NCI-H1105 treated with DMSO at 0.1 percent for 48 hours (cell line): ENCODE results near the gene PRDX2.
A peak's percentile ranks its signal among the peaks of the same experiment; 100 is the strongest.
"Not testable (repeated sequence)": the region's sequence is repeated elsewhere in the genome, so short reads cannot be mapped to it uniquely, and the experiment has no call there.

ENCODE experiments used
- DNase-seq: peaks from one replicate; lab custom pipeline; 2025; lab: John Stamatoyannopoulos, UW

PRDX2 gene

DNA sequence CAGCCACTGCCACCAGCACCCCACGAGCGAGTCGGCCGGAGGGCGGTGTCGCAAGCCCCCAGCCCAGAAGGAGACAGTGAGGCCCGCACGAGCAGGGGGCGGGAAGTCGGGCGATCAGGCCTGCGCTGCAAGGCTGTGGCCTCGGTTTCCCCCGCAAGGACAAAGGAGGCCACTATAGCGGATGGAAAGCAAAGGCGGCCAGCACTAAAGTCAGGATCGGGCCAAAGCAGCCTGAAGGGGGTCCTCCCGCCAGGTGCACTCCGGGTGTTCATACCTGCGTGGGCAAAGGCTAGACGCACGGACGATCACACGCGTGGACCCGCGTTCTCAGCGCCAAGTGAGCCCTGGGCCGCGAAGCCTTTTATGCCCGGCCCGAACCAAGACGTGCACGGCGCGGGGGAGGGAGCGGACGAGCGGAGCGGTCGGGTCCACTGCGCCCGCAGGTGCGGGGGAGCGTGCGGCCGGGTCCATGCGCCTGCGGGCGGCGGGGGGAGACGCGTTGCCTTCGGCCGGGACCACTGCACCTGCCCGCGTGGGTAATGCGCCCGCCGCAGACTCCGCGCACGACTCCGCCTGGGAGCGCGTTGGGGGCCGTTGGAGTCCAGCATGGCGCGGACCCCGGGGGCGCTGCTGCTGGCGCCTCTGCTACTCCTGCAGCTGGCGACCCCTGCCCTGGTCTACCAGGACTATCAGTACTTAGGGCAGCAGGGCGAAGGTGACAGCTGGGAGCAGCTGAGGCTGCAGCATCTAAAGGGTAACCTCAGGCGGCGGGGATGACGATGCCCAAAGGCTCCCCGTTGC, at the start of gene PRDX2, which contains the start of gene THSD8:
Gene PRDX2 (minus strand): TSS at position 335 of the 801 bp plus-strand sequence. CDS start 539 bp downstream, outside the sequence.
Gene THSD8 (plus strand): TSS at position 604 of the 801 bp plus-strand sequence. CDS start 3 bp downstream, at position 607.
- DNase-seq, result peak; percentile 85

DNA sequence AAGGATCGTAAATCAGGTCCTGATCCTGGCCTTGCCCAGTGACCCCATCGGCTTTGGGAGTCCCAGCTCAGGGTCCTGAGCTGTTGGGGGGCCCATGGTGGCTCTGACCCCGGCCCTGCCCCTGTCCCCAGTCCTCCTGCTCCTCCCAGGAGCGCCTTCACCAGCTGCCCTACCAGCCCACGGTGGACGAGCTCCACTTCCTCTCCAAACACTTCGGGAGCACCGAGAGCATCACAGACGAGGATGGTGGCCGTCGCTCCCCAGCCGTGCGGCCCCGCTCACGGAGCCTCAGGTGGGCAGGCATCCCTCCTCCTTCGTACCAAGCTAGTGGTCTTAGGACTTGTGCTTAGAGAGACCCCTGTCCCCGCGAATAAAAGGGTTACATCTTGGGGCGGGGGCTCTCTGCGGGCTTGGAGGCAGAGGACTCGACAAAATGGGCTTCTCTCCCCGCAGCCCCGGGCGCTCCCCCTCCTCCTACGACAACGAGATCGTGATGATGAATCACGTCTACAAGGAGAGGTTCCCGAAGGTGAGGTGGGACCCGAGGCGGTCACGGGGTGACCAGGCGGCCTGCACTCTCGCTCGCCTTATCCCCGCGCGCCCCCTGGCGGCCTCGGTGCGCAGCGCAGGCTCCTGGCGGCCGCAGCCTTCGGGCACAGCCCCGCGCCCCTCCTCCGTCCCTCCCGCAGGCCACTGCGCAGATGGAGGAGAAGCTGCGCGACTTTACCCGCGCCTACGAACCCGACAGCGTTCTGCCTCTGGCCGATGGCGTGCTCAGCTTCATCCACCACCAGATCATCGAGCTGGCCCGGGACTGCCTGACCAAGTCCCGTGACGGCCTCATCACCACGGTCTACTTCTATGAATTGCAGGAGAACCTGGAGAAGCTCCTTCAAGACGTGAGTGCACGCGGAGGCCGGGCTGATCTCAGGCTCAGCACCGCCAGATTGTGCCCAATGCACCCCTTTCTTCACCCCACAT, 45.8 kb upstream of the PRDX2 start:
- peak; percentile 64 for DNase-seq

DNA sequence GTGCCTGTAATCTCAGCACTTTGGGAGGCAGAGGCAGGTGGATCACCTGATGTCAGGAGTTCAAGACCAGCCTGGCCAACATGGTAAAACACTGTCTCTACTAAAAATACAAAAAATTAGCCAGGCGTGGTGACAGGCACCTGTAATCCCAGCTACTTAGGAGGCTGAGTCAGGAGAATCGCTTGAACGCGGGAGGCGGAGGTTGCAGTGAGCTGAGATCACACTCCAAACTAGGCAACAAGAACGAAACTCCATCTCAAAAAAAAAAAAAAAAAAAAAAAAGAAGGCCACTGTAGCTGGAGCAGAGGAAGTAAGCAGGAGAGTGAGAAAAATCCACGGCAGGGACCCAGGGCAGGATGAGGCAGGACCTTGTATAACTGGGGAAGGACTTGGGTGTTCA, 45.0 kb upstream of the PRDX2 start:
- not testable (repeated sequence) for DNase-seq

DNA sequence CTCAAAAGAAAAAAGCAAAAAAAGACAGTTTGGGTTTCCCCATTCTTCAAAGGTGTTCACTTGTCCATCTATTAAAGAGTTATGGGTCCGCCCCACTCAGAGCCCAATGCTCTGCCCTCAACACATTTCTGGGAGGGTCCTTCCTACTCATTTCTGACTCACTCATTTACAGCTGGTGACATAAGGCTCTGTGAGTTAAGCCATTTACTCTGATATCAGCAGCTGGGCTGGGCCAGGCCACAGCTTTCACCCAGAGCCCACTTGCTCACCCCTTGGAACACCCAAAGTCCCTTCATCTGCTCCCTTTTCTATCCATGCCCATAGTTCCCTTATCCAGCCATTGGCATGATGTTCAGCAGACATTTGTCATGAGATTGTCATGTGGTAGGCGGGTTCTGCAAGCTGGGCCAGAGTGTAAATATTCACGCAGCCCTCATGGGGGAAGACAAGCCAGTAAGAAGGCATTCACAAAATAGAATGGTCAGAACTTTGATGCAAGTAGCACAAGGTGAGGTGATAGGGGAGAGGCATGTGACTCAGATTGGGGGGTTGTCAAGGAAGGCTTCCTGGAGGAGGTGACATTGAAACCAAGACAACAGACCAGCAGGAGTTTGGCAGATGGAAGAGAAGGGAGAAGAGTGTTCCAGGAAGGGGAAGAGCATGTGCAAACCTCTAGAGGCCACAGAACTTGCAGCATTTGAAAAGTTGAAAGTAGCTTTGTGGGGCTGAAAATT, 42.6 kb upstream of the PRDX2 start:
- DNase-seq, result no peak

DNA sequence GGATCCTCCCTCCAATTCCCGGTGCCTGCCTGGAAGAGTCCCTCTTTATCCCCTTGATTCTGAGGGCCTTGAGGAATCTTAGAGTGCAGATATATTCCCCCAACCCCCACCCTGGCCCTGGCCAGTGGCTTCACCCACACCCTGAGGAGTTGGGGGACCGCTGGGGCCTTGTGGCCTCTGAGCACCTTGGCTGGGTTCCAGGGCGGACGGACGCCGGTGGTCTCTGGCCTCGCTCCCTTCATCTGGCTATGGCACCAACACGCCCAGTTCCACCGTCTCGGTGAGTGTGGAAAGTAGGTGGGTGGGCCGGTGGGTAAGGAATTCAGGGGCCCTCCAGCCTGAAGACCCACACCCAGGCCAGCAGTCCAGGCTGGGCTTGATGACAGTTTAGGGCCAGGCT, 41.7 kb upstream of the PRDX2 start:
- no peak for DNase-seq

DNA sequence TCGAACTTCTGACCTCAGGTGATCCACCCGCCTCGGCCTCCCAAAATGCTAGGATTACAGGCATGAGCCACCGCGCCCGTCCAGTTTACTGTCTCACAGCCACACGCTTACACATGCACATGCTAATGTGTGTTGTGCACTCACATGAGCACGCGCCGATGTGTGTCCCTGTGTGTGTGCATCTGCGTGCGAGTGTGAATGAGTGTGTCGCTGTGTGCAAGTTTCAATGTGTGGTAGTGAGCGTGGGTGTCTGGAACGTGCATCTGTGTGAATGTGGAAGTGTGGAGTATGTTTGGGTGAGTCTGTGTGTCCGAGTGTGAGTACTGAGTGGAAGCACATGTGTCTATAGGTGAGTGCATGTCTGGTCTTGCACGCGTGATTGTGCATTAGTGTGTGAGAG, 40.9 kb upstream of the PRDX2 start:
- DNase-seq, result no peak

DNA sequence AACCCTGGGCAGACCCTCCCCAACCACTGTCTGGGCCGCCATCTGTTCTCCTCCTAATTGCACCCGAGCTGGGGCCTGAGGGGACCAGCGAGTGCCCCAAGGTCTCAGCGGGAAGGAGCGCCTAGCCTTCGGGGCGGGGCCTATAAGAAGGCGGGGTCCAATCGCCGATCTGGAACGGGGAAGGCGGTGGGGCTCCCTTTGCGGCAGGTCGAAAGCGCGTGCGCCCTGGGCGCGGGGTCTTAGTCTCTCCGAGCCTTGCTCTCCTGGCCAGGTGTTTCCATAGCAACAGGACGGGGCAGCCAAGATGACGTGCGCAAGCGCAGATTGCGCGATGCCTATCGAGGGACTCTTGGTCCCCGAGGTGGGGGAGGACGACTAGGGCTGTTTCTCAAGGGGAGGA, 39.5 kb upstream of the PRDX2 start:
- DNase-seq, result peak; percentile 97

DNA sequence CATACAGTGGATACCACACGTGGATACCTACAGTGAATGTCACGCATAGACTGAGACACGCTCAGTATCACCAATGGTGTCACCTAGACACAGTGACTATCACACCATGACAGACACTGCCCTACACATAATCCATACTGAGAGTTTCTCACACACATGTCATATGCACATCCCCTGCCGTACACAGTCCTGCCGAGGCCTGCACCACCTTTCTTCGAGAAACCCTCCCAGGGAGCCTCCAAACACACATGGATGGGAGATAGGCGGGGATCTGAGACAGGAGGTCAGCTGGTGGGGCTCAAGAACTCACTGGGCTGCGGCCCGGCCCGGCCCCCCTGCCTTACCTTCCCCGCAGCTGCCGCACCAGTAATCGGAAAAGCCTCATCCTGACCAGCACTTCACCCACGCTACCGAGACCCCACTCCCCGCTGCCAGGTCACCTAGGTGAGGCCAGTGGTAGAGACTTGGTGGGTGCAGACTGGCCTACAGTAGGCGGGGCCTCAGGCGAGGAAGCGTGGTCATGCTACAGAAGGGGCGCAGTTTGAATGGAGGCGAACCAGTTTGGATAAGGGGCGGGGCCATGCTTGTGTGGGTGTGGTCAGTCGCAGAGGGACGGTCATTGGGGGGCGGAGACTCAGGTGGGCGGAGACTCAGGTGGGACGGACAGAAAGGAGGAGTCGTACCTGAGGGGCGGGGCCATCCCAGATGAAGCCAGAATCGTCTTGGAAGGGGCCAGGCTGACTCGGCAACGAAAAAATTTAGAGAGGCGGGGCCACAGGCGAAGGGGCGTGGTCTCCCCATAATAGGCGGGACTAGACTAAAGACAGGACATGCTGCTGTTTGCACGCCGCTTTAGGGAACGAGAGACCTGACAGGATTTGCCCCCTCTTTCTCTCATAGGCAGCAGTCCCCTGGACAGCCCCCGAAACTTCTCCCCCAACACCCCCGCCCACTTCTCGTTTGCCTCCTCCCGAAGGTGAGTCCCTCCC, 38.8 kb upstream of the PRDX2 start:
- peak; percentile 84 for DNase-seq

DNA sequence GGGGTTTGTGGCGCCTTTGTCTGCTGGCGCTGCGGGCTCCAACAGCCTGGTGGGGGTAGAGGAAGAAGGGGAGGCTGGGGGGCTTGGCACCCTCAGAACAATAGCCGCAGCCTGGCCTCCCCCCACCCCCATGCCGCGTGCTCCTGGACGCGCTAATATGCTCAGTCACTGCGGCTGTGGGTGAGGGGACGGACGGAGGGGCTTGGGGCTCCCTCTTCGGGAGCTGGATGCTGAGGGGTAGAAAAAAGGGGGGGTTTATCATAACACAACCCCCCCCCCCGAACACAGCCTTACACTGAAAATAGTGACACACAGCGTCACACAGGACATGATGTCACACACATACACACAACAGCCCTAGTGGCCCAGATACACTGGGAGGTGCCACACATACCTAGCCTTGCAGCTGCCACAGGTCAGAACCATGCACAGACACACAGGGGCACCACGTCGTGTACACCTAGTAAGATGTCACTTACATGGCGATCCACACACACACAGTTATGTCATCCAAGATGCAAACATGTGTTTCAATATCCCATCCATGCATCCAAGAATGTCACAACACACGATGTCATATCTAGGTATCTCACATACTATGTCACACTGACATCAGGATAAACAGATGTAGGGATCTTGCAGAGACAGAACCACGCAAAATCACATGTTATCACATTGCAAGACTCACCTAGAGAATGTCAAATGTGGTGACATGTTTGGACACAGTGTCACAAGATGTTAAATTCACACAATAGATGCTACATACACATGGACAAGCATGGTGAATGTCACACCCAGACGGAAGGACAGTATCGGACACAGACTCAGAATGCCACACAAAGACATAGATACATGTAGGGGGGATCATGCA, 37.5 kb upstream of the PRDX2 start:
- no peak for DNase-seq

DNA sequence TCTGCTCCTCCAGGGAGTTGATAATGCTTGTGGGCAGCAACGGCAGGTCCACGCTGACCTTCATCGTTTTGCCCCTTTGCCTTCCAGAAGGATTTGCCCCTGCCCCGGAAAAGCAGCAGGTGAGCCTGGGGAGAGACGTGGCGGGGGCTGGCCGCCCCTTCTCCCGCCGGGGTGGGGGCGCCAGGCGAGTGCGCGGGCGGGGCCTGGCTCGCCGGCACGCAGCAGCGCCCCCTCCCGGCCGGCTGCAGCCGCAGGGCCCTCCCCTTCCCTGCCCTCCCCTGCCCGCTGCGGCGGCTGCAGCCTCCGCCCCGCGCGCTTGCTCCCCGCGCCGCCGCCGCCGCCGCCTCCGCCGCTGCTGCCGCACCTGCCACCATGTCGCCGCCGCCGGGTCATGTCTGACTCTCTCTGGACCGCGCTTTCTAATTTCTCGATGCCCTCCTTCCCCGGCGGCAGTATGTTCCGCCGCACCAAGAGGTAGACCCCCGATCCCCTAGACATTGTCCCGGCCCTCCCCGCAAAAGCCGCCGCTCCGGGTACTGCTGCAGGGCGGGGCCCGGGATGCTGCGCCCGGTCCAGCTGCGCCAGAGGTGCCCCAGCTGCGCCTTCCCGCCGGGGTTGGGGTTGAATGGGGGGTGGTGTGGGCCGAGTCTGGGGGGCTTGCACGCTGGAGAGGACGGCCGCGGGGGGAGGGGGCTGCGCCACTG, 36.7 kb upstream of the PRDX2 start, which contains the start of gene MAST1:
Gene MAST1 (plus strand): TSS at position 334 of the 704 bp plus-strand sequence. CDS start 58 bp downstream, at position 392.
- DNase-seq, result peak; percentile 62

DNA sequence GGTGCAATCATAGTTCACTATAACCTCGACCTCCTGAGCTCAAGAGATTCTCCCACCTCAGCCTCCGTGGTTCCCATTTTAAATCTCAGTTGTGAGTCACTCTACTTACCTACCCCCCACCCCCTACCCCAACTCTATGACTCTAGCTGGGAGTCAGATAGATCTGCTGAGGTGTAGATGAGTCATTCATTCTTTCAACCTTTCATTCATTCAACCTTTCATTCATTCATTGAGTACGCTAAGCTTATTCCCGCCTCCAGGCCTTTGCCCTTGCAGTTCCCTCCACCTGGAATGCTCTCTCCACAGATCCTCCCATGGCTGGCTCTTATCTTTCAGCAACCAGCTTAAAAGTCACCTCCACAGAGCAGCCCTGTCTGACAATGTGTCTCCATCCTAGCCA, 35.6 kb upstream of the PRDX2 start:
- no peak for DNase-seq

DNA sequence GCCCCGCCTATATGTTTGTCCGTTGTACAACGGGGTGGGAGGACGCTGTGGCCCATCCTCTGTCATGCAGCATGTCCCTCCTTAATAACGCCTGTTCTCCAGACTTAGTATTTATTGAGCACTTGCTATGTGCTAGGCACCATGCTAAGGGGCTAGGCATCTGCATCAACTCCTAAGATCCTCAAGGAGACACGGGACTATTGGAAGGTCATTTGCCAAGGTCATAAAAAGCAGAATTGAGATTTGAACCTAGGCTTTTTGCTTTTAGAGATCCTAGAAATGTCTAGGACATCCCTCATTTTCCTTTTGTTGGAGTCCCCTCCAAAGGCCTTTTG, 34.9 kb upstream of the PRDX2 start:
- DNase-seq, result no peak

DNA sequence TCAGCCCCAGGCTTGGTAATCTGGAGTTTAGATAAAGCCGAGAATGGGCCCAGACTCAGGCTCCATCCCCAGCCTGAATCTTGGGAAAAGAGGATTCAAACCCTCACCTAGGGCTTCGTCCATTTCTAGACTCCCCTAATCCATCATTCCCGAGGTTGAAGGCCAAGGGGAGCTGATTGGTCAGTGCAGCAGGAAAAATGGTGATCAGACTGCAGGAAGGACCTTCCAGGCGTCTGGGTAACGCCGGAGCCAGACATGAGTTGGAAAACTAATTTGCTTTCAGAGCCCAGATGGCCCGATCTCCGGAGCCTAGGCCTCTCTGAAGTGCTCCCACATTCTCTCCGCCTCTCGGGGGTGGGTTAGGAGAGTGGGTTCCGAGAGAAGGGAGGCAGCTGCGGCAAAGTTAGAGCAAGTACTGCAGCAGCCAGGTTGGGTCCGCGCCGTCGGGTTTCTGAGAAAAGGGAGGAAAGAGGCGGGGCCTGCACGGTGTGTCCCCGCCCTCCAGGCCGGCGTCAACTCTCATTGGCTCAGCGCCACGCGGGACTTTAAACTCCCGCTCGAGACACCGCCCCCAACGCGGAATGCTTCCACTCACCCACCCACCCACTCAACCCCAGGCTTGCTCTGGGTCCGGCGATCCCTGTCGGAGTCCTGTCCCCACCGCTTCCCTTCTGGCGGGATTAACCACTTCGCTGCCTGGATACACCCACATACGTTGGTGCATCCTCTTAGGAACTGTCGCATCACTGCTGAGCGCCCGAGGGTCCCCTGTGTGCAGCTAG, 33.6 kb upstream of the PRDX2 start:
- no peak for DNase-seq

DNA sequence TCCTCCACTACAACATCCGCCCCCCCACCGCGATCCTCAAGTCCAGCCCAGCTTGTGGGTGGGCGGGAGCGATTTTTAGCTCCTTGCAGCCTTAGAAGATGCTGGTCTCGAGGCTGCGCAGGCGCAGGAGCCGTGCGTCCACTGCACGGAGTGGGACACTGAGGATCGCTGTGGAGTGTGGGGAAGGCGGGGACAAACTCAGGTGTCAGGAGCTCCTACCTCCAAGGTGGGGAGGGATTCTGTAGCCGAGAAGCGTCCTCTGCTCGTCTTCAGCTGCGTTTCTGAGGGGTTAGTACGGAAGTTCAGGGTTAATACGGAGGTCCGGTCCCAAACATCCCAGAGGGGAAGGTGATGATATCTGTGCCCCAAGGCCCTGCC, 33.0 kb upstream of the PRDX2 start, which contains the start of gene RTBDN:
Gene RTBDN (minus strand): TSS at position 14 of the 378 bp plus-strand sequence. CDS start 4,600 bp downstream, outside the sequence.
- DNase-seq, result no peak

DNA sequence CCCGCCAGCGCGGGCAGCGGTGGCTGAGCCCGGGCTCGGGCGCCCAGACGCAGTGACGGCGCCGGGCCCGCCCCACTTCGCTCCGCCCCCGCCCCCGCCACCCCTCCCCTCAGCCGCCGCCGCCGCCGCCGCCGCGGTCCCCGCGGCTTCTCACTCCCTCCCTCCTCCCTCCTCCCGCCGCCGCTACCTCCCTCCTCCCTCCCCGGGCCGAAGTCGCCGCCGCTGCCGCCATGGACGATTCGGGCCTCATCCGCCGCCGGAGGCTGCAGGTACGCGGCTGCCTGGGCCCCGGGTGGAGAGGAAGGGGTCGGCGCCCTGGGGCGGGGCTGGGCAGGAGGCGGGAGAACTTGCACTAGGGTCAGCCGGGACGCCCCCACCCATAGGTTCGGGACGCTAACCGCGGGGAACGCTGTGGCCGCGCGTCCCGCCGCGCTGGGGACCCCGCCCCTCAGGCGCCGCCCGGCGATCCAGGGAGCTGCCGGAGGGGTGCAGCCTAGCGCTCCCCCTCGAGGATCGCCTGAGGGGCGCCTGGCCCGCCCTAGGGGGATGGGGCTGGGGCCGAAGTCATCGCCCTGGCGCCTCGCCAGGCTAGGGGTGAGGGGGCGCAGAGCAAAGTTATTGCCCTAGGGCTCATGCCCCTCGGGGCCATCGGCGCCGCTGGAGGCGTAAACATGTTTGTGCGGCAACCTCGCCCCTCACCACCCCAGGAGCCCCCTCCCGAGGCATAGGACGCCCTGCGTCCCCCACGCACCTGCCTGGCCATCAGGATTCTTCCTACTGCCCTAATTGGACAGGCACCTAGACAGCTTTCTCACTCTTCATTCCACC, 32.4 kb upstream of the PRDX2 start:
- DNase-seq, result peak; percentile 66

DNA sequence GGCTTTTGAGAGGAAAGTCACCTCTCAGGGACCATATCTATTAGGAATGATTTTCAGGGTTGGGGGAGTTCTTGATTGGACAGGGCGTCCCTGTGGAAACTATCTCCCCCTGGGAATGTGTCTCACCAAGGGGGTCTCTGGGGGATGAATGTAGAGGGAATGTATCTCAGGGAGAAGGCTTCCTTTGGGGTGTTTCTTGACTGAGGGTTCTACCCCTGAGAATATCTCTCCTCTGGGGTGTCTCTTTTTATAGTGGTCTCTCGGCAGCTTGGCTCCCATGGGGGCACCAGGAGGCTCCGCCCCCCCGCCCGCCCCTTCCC, 31.8 kb upstream of the PRDX2 start:
- DNase-seq, result no peak

DNA sequence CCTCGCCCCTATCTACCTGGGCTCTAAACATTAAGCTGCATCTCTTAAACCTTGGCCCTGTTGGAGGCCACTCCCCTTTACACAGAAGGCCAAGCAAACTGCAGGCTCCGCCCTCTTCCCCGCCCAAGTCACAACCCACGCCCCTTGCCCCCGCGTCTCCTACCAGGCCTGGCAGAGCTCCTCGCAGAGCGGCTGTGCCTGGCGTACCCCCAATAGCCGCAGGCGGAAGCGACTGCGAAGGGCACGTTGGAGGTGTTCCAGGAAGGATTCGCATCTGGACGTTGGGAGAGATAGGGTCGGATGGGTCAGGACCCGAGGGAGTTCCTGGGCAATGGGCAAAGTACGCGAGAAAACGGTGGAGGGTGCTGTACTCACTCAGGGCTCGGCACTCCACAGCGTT, 26.9 kb upstream of the PRDX2 start:
- peak; percentile 42 for DNase-seq
